IMR-90 (cell line): ENCODE results near the gene GABBR2.

ENCODE experiments used
- BHLHE40 ChIP-seq: fragments of 150-350 bp; IDR thresholded peaks from 2 replicates; pipeline ENCODE4 v1.6.1; 2016; ENCODE audit warnings: mild to moderate bottlenecking, low read depth, low read length
- CEBPB ChIP-seq: IDR thresholded peaks from 2 replicates; pipeline ENCODE4 v1.6.1; 2012; ENCODE audit warnings: low read depth, low read length, improper control_type of control experiment
- CHD1 ChIP-seq: IDR thresholded peaks from 2 replicates; pipeline ENCODE4 v1.6.1; 2012; ENCODE audit warnings: low read depth, low read length, improper control_type of control experiment
- FOS ChIP-seq: fragments of 150-350 bp; IDR thresholded peaks from 2 replicates; pipeline ENCODE4 v1.6.1; 2016; ENCODE audit warnings: low read depth, low read length
- MAZ ChIP-seq: IDR thresholded peaks from 2 replicates; pipeline ENCODE4 v1.6.1; 2012; ENCODE audit warnings: low read depth, mild to moderate bottlenecking, low read length, improper control_type of control experiment, moderate library complexity, borderline replicate concordance
- MXI1 ChIP-seq: IDR thresholded peaks from 2 replicates; pipeline ENCODE4 v1.6.1; 2012; ENCODE audit warnings: low read depth, mild to moderate bottlenecking, low read length, moderate library complexity, borderline replicate concordance
- POLR2A ChIP-seq: IDR thresholded peaks from 2 replicates; pipeline ENCODE4 v1.6.1; 2012; ENCODE audit warnings: mild to moderate bottlenecking, low read depth, low read length
- RAD21 ChIP-seq: IDR thresholded peaks from 2 replicates; pipeline ENCODE4 v1.6.1; 2012; ENCODE audit warnings: low read length, improper control_type of control experiment
- RCOR1 ChIP-seq: IDR thresholded peaks from 2 replicates; pipeline ENCODE4 v1.6.1; 2012; ENCODE audit warnings: mild to moderate bottlenecking, low read length, improper control_type of control experiment; ENCODE audit not compliant: insufficient replicate concordance
- RFX5 ChIP-seq: IDR thresholded peaks from 2 replicates; pipeline ENCODE4 v1.8.0; 2012; ENCODE audit warnings: low read depth, mild to moderate bottlenecking, low read length, moderate library complexity
- SMC3 ChIP-seq: fragments of 150-350 bp; IDR thresholded peaks from 2 replicates; pipeline ENCODE4 v1.6.1; 2016; ENCODE audit warnings: low read depth, mild to moderate bottlenecking, antibody characterized with exemption, low read length, moderate library complexity
- TF ChIP-seq, protein P1 (sequence below): conservative IDR thresholded peaks from 2 replicates; pipeline ENCODE4 v1.5.1; 2012; ENCODE audit warnings: mild to moderate bottlenecking, low read depth, low read length, improper control_type of control experiment
- TF ChIP-seq, protein P2 (sequence below): fragments of 150-350 bp; IDR thresholded peaks from 2 replicates; pipeline ENCODE4 v1.6.1; 2017; ENCODE audit warnings: mild to moderate bottlenecking, antibody characterized with exemption, low read length, low read depth

DNA sequence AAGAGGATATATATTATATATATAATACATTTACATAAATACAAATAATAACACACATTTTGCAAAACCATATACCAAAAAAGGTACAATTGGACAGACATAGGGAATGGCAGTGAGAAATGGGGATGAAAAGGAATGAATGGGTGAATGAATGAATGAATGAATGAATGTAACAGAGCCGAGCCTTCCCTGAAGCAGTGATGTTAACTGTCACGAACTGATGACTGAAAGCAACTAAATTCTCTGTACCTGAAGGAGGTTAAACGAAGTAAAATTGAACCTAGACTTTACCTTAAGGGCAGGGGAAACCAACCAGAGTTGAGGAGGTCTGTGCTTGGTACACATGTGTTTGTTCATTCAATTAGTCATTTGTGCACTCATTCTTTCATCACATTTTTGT is 283.7 kb downstream of the GABBR2 start:
- TF ChIP-seq, protein P1, sequence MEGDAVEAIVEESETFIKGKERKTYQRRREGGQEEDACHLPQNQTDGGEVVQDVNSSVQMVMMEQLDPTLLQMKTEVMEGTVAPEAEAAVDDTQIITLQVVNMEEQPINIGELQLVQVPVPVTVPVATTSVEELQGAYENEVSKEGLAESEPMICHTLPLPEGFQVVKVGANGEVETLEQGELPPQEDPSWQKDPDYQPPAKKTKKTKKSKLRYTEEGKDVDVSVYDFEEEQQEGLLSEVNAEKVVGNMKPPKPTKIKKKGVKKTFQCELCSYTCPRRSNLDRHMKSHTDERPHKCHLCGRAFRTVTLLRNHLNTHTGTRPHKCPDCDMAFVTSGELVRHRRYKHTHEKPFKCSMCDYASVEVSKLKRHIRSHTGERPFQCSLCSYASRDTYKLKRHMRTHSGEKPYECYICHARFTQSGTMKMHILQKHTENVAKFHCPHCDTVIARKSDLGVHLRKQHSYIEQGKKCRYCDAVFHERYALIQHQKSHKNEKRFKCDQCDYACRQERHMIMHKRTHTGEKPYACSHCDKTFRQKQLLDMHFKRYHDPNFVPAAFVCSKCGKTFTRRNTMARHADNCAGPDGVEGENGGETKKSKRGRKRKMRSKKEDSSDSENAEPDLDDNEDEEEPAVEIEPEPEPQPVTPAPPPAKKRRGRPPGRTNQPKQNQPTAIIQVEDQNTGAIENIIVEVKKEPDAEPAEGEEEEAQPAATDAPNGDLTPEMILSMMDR, result no peak
- TF ChIP-seq, protein P2, sequence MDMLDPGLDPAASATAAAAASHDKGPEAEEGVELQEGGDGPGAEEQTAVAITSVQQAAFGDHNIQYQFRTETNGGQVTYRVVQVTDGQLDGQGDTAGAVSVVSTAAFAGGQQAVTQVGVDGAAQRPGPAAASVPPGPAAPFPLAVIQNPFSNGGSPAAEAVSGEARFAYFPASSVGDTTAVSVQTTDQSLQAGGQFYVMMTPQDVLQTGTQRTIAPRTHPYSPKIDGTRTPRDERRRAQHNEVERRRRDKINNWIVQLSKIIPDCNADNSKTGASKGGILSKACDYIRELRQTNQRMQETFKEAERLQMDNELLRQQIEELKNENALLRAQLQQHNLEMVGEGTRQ, result no peak
- TF ChIP-seq POLR2A, result no peak
- TF ChIP-seq RCOR1, result no peak
- TF ChIP-seq FOS, result no peak
- TF ChIP-seq BHLHE40, result no peak
- TF ChIP-seq SMC3, result no peak
- no peak for TF ChIP-seq CEBPB
- TF ChIP-seq RFX5, result no peak
- TF ChIP-seq RAD21, result no peak
- TF ChIP-seq MAZ, result no peak
- no peak for TF ChIP-seq MXI1
- TF ChIP-seq CHD1, result no peak
